ENCODE results near the gene CSTB. TPM values are rescaled to one million over a fixed set of nuclear protein-coding genes. Genes with fewer than 3 reads are reported as not detected.

The CSTB gene
- total and polyA plus RNA-seq, 12 donors: 33.0 to 61.2 (median 40.5) TPM

DNA sequence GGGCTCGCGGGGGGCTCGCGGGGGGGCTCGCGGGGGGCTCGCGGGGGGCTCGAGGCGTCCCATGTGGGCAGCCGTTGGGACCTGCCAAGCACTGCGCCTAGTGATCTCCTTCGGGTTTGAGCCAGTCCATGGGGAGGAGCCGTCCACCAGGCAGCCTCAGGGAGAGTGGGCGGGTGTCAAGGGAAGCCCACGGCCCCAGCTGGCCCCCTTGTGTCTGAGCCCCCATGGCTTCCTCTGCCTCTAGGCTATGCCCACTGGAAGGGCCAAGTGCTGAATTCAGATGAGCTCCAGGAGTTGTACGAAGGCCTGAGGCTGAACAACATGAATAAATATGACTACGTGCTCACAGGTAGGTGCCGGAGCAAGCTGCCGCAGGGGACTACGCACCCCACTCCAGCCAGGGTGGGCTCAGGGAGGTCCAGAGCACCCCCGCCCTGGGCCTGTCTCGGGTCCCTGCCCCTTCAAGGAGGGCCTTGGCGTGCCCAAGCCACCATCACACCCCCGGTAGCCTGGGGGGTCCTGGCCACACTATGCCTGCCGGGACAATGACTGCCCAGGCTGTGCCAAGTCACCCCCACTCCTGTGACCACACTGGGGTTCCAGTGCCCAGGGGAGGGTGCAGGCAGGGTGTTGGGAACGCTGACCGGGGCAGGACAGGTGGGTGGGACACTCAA, 34.5 kb downstream of the CSTB start:
- no peak overlapping the region for H3K27ac ChIP-seq
- H3K4me1 ChIP-seq: peaks cover 0 to 5% (median 0%) of the 10 kb centered on the region in 9 donors
- DNase-seq: no peak
- H3K4me3 ChIP-seq: no peak overlapping the region
- WGBS, 2 donors: 64 to 81% methylated on average over 18 to 28 of the region's 28 CpGs
- intact Hi-C loops (cut with DNase I): loop anchor here in 2 of 10 donors (5.0 to 10.0 kb wide), 3 partner anchors 51 to 63 kb away; no protein-coding TSS in a partner anchor
- TF ChIP-seq, protein P1, sequence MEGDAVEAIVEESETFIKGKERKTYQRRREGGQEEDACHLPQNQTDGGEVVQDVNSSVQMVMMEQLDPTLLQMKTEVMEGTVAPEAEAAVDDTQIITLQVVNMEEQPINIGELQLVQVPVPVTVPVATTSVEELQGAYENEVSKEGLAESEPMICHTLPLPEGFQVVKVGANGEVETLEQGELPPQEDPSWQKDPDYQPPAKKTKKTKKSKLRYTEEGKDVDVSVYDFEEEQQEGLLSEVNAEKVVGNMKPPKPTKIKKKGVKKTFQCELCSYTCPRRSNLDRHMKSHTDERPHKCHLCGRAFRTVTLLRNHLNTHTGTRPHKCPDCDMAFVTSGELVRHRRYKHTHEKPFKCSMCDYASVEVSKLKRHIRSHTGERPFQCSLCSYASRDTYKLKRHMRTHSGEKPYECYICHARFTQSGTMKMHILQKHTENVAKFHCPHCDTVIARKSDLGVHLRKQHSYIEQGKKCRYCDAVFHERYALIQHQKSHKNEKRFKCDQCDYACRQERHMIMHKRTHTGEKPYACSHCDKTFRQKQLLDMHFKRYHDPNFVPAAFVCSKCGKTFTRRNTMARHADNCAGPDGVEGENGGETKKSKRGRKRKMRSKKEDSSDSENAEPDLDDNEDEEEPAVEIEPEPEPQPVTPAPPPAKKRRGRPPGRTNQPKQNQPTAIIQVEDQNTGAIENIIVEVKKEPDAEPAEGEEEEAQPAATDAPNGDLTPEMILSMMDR (IDR thresholded peaks at IDR 0.05): no peak
- H3K27me3 ChIP-seq: no peaks in the 10 kb centered on the region
- no peaks in the 10 kb centered on the region for H3K9me3 ChIP-seq
- no peak for ATAC-seq
- H3K36me3 ChIP-seq: peaks cover 0 to 69% (median 22%) of the 10 kb centered on the region in 9 donors

DNA sequence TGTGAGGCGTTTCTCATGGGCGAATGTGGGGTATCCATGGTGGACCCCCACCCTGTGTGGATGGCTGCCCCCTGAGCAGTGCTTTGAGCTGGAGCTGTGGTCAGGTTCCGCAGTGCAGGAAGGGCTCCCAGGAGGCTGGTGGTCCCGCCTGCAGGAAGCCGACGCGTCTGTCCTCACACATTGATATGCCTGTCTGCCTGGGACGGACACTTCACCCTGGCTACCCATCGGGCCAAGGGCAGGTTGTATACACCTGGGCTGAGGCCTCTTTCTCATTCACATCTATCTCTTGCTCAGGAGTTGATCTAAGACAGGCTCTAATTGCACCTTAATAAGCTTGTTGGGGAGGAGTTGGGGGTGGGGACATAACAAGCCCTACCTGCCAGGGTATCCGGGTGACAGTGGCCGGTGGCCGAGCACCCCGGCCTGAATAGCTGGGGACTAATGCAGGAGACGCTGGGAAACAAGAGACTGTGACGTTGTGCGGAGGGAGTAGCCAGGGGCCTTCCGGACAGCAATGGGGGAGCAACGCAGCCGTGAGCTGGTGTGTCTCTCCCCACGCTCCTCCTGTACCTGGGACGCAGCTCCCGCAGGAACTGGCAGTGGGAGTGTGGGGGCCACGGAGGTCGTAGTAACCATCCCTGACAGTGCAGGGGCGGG, 35.5 kb downstream of the CSTB start:
- peaks cover 0 to 5% (median 0%) of the 10 kb centered on the region in 9 donors for H3K4me1 ChIP-seq
- peak in 5 of 8 donors; percentile 13 to 68 (median 32) for ATAC-seq
- DNase-seq: no peak
- H3K27ac ChIP-seq: peak overlapping the region in 1 of 10 donors; percentile 44
- no peaks in the 10 kb centered on the region for H3K27me3 ChIP-seq
- peaks cover 0 to 66% (median 12%) of the 10 kb centered on the region in 9 donors for H3K36me3 ChIP-seq
- H3K4me3 ChIP-seq: peak overlapping the region in 1 of 10 donors; percentile 18
- 35 to 51% methylated on average over 20 to 25 of the region's 25 CpGs for WGBS, 2 donors
- intact Hi-C loops (cut with DNase I): loop anchor here in 2 of 10 donors (5.0 to 10.0 kb wide), 3 partner anchors 52 to 64 kb away; no protein-coding TSS in a partner anchor
- H3K9me3 ChIP-seq: no peaks in the 10 kb centered on the region
- TF ChIP-seq, protein P1 (IDR thresholded peaks at IDR 0.05): no peak

DNA sequence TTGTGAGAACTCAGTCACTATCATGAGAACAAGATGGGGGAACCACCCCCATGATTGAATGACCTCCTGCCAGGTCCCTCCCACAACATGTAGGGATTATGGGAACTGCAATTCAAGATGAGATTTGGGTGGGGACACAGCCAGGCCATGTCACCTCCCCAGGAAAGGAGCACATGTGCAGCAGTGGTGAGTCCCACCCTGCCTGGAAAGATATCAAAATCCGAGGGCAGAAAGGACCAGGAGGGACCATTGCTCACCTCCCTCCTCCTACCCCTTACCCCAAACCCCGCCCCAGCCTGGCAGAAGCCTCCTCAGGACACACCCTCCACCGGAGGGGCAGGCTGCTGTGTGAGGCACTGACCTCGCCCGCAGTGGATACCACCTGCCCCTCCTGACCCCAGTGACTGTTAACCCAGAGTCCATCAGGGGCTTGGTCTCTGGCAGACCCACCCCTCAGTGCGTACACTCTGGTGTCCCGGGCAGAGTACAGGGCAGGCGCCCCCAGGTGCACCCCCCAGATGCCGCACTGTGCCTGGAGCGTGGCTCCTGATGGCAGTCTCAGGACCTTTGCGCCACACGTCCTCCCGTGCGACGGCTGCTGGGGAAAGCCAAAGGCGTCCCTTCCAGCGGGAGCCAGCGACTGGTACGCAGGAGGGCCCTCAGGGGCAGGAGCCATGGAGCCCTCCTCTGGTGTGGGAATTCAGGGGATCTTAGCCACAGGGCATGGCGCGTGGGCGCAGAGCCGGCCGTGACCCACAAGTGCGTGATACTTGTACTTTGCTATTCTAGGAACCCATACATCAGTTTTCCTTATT, 36.3 kb downstream of the CSTB start:
- H3K4me3 ChIP-seq: no peak overlapping the region
- H3K4me1 ChIP-seq: peaks cover 0 to 12% (median 4%) of the 10 kb centered on the region in 9 donors
- intact Hi-C loops (cut with DNase I): loop anchor here in 3 of 10 donors (5.0 to 10.0 kb wide), 4 partner anchors 32 to 65 kb away; no protein-coding TSS in a partner anchor
- no peaks in the 10 kb centered on the region for H3K27me3 ChIP-seq
- H3K36me3 ChIP-seq: peaks cover 0 to 66% (median 7%) of the 10 kb centered on the region in 9 donors
- 90 to 91% methylated on average over 25 of the region's 25 CpGs for WGBS, 2 donors
- H3K9me3 ChIP-seq: no peaks in the 10 kb centered on the region
- ATAC-seq: peak in 5 of 8 donors; percentile 7 to 30 (median 23)
- TF ChIP-seq, protein P1 (IDR thresholded peaks at IDR 0.05): no peak
- DNase-seq: no peak
- H3K27ac ChIP-seq: no peak overlapping the region

Measured in heart right ventricle (tissue), 16 donors.